Thoracic aorta (tissue), 2 donors: Measurements from ENCODE around the gene ZSCAN12. TPM values are rescaled to one million over a fixed set of nuclear protein-coding genes. Genes with fewer than 3 reads are reported as not detected.
A peak's percentile ranks its signal among the peaks of the same experiment; 100 is the strongest.

Experiments
- ATAC-seq: fragments of 150-250 bp; one replicate; pipeline ENCODE4 v1.8.0; 2017; ENCODE audit warnings: low read depth; ENCODE audit not compliant: insufficient number of reproducible peaks, low FRiP score
- DNase-seq: peaks from one replicate; pipeline ENCODE4 v3.0.0-alpha.2; 2020; ENCODE audit warnings: low spot score
- H3K27ac ChIP-seq, 2 donors: fragments of 200-600 bp; sonication (generic); 1 replicate in 1 of 2; 2 replicates in 1 of 2; pipeline ENCODE4 v1.5.1; 2016; ENCODE audit warnings: mild to moderate bottlenecking in 2 of 2, moderate library complexity in 2 of 2
- H3K27me3 ChIP-seq: fragments of 200-600 bp; sonication (generic); replicated peaks from 2 replicates; pipeline ENCODE4 v1.6.0; 2016; ENCODE audit warnings: mild to moderate bottlenecking; ENCODE audit not compliant: insufficient read depth
- H3K36me3 ChIP-seq: fragments of 200-600 bp; sonication (generic); one replicate; pipeline ENCODE4 v1.5.1; 2016
- H3K4me1 ChIP-seq, 2 donors: fragments of 200-600 bp; sonication (generic); 1 replicate in 1 of 2; 2 replicates in 1 of 2; pipeline versions ENCODE4 v1.5.1 to v1.6.0; 2016; ENCODE audit warnings: low read depth in 2 of 2, mild to moderate bottlenecking in 1 of 2; ENCODE audit not compliant: control insufficient read depth in 1 of 2
- H3K4me3 ChIP-seq: fragments of 200-600 bp; sonication (generic); 2 replicates; pipeline ENCODE4 v1.5.1; 2016; ENCODE audit warnings: mild to moderate bottlenecking
- H3K9me3 ChIP-seq: fragments of 200-600 bp; sonication (generic); 2 replicates; pipeline ENCODE4 v1.5.1; 2016
- total RNA-seq, 2 donors: library from RNA; depleted of rRNA; stranded (reverse); fragments of >200 nt; gene quantifications; one replicate each; pipeline versions ENCODE4 v1.1.0 to v1.2.3, GENCODE V29; 2016
- TF ChIP-seq, protein P1 (sequence below): fragments of 200-600 bp; sonication (generic); IDR thresholded peaks from one replicate; pipeline ENCODE4 v1.5.1; 2019; ENCODE audit warnings: antibody characterized with exemption

ZSCAN12 gene
- total RNA-seq, 2 donors from 2014 or later: 1.6 to 4.3 TPM

DNA sequence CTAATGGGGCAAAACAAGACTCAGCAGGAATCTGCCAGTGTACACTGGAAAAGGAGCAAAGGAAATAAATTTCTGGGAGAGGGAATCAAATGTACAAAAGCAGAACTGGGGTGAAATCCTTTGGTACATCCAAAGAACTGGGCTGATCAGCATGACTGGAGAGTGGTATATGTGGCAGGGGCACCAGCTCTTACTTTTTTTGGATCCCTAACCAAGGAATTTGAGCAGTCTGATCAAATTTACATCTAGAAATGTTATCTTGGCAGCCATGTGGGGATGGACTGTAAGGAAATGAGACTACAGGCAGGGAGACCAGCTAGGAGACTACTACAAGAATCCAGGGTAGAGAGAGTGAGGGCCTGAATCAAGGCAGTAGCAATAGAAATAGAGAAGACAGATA is 62.4 kb downstream of the ZSCAN12 start:
- no peak for ATAC-seq
- Histone ChIP-seq H3K36me3 (no peaks in the 10 kb centered on the region), H3K27ac (peak overlapping the region; percentile 92 to 94), H3K4me1 (peaks cover 8 to 12% of the 10 kb centered on the region in 2 donors), H3K9me3 (no peaks in the 10 kb centered on the region), H3K4me3 (peak overlapping the region; percentile 80), H3K27me3 (no peaks in the 10 kb centered on the region)
- TF ChIP-seq, protein P1, sequence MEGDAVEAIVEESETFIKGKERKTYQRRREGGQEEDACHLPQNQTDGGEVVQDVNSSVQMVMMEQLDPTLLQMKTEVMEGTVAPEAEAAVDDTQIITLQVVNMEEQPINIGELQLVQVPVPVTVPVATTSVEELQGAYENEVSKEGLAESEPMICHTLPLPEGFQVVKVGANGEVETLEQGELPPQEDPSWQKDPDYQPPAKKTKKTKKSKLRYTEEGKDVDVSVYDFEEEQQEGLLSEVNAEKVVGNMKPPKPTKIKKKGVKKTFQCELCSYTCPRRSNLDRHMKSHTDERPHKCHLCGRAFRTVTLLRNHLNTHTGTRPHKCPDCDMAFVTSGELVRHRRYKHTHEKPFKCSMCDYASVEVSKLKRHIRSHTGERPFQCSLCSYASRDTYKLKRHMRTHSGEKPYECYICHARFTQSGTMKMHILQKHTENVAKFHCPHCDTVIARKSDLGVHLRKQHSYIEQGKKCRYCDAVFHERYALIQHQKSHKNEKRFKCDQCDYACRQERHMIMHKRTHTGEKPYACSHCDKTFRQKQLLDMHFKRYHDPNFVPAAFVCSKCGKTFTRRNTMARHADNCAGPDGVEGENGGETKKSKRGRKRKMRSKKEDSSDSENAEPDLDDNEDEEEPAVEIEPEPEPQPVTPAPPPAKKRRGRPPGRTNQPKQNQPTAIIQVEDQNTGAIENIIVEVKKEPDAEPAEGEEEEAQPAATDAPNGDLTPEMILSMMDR: no peak
- DNase-seq: no peak

DNA sequence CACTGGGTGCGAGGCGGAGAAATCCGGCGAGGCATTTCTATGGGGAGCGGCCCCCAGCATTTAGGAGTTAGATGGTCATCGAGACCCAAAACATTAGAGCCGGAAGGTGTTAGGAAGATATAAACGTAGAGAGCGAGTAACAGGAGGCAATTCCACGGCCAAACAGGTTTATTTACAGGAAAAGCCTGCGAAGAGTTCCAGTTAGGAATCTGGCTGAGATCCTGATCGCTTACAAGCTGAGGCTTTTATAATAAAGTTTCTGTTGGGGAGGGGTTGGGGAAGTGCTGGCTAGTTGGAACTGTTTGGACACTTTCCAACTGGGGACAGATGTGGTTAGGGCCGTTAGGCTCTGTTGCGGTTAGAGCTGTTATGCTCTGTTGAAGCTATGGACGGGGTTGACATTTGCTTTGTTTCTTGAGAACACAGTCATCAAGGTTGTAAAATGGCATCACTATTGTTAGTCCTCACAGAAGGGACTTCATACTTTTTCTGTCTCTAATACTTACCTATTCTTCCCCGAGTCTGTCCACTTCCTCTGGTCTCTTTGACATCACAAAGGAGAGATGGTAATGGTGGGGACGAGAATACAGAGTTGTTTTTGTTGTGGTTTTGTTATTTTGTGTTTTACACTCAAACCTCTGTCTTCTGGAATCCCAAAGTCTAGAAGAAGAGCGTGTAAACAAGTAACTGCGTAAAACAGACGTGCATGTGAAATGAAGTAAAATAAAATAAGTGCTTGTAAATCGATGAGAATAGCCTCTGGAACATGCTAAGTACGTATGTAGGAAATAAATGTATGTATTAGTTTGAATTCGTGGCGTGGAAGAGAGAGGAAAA is 63.0 kb downstream of the ZSCAN12 start:
- no peaks in the 10 kb centered on the region for H3K27me3 ChIP-seq
- H3K9me3 ChIP-seq: no peaks in the 10 kb centered on the region
- peaks cover 8 to 12% of the 10 kb centered on the region in 2 donors for H3K4me1 ChIP-seq
- no peak for DNase-seq
- no peaks in the 10 kb centered on the region for H3K36me3 ChIP-seq
- TF ChIP-seq, protein P1: no peak
- peak overlapping the region; percentile 92 to 94 for H3K27ac ChIP-seq
- no peak for ATAC-seq
- H3K4me3 ChIP-seq: peak overlapping the region; percentile 80

DNA sequence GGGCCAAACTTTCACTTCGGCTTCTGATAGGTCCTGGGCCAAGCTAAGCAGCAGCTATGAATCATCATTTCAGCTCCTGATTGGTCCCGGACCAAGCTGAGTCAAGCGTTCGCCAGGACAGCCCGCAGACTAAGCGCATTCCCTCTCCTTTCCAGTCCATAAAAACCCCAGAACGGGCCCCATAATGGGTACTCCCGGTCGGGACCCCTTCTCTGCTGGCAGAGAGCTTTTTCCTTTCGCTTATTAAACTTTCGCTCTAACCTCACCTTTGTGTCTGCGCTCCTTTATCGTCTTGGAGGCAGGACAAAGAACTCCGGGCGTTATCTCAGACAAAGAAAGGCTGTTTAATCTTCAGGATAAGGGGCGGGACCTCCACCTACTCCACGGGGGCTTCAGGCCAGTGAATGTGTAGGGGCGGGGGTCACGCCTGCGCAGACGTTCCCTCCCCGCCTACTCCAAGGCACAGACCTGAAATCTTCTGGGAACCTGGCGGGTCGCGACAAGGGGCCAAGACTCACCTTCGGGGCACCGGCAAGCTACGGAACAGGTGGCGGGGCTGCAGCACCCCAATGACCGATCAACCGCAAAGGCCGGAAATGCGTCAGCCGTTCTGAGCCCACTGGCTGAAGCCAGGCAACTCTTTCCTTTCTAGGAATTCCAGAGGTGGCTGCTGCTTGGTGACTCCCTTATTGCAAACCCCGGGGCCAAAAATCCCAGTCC is 63.8 kb downstream of the ZSCAN12 start, which contains the start of gene ZSCAN31:
TSS of gene ZSCAN31 (minus strand) at position 585 of the 720 bp plus-strand sequence. CDS start 6,465 bp downstream, outside the sequence.
- Histone ChIP-seq H3K4me3 (peak within 1 kb of the TSS; percentile 80), H3K27me3 (no peaks in the 10 kb centered on the region), H3K4me1 (peaks cover 8 to 12% of the 10 kb centered on the region in 2 donors), H3K9me3 (no peaks in the 10 kb centered on the region), H3K36me3 (no peaks in the 10 kb centered on the region), H3K27ac (peak within 1 kb of the TSS; percentile 92 to 94)
- DNase-seq: peak; percentile 93
- ATAC-seq: peak; percentile 99
- TF ChIP-seq, protein P1: no peak

DNA sequence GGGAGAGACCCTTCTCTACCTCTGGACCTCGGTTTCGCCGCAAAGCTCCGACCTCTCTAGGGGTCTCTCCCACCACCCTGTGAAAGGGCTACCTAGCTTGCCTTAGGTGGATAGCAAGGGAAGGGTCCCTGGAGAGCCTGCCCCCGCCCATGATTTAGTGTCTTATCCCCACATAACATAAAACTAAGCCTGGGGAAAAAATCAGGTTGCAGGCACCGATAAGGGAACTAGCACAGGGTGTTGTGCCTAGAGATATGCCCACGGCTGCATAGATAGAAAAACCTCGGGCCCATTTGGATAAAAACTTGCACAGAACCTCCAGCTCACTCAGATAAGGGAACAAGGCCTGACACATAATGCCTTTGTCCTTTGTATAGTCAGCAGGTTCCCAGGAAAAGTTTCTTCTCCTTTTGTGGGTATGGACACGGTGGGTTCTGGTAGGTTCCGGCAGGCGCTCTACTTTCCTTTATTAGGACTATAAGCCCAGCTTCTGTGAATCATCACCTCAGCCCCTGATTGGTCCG is 64.4 kb downstream of the ZSCAN12 start:
- Histone ChIP-seq H3K36me3 (no peaks in the 10 kb centered on the region), H3K4me3 (peak overlapping the region; percentile 80), H3K27me3 (no peaks in the 10 kb centered on the region), H3K4me1 (peaks cover 8 to 12% of the 10 kb centered on the region in 2 donors), H3K27ac (peak overlapping the region; percentile 92 to 94), H3K9me3 (no peaks in the 10 kb centered on the region)
- ATAC-seq: no peak
- TF ChIP-seq, protein P1: no peak
- no peak for DNase-seq
